PC-3 (cell line): Measurements from ENCODE around the gene RERE. TPM values are rescaled to one million over a fixed set of nuclear protein-coding genes. Genes with fewer than 3 reads are reported as not detected.

ENCODE experiments used
- ATAC-seq: fragments of 200-7000 bp; cut with Tn5 transposase; 2 replicates; pipeline ENCODE4 v1.9.1; 2020; ENCODE audit warnings: mild to moderate bottlenecking, moderate library complexity
- BruUV-seq: library from RNA; stranded (reverse); fragments of 400-500 nt; replicated peaks from 2 replicates; lab custom pipeline; 2021; lab: Mats Ljungman, UMichigan
- CTCF ChIA-PET: fragments of 300-600 bp; sonication (Branson Sonifier 250); formaldehyde crosslinking; loops from one replicate; lab custom pipeline; 2022; ENCODE audit warnings: antibody characterized with exemption; lab: Charles Lee
- POLR2A ChIA-PET: fragments of 300-600 bp; sonication (Branson Sonifier 250); formaldehyde crosslinking; loops from one replicate; lab custom pipeline; 2022; ENCODE audit warnings: antibody characterized with exemption; ENCODE audit not compliant: unreplicated experiment; lab: Charles Lee
- DNase-seq: peaks from one replicate; pipeline ENCODE4 v3.0.0-alpha.2; 2015
- H2AFZ ChIP-seq: fragments of 300-600 bp; sonication (generic); 2 replicates; pipeline ENCODE4 v1.6.0; 2016; ENCODE audit warnings: antibody characterized with exemption, low read length
- H3F3A ChIP-seq: fragments of 300-600 bp; sonication (generic); one replicate; pipeline ENCODE4 v1.6.0; 2017; ENCODE audit warnings: antibody characterized with exemption, low read length, control low read depth, mild to moderate bottlenecking; ENCODE audit not compliant: unreplicated experiment
- H3K27ac ChIP-seq: fragments of 300-600 bp; sonication (generic); 2 replicates; pipeline ENCODE4 v1.5.1; 2016; ENCODE audit warnings: mild to moderate bottlenecking, low read length
- H3K27me3 ChIP-seq: fragments of 300-600 bp; sonication (generic); 2 replicates; pipeline ENCODE4 v1.6.1; 2016; ENCODE audit warnings: low read length, mixed read lengths
- H3K36me3 ChIP-seq: fragments of 300-600 bp; sonication (generic); 2 replicates; pipeline ENCODE4 v1.6.1; 2016; ENCODE audit warnings: low read depth, mixed run types, low read length, mixed read lengths
- H3K4me1 ChIP-seq: fragments of 300-600 bp; sonication (generic); 2 replicates; pipeline ENCODE4 v1.5.1; 2016; ENCODE audit warnings: low read length; ENCODE audit not compliant: insufficient read depth
- H3K4me2 ChIP-seq: fragments of 300-600 bp; sonication (generic); 2 replicates; pipeline ENCODE4 v1.6.0; 2016; ENCODE audit warnings: low read length
- H3K4me3 ChIP-seq: fragments of 300-600 bp; sonication (generic); 2 replicates; pipeline ENCODE4 v1.5.1; 2016; ENCODE audit warnings: mild to moderate bottlenecking, low read length, mixed read lengths
- H3K79me2 ChIP-seq: fragments of 300-600 bp; sonication (generic); 2 replicates; pipeline ENCODE4 v1.6.1; 2017; ENCODE audit warnings: low read length, mixed read lengths
- H3K9ac ChIP-seq: fragments of 300-600 bp; sonication (generic); 2 replicates; pipeline ENCODE4 v1.6.0; 2016; ENCODE audit warnings: mild to moderate bottlenecking, low read length
- H3K9me2 ChIP-seq: fragments of 300-600 bp; sonication (generic); replicated peaks from 2 replicates; pipeline ENCODE4 v1.6.1; 2016; ENCODE audit warnings: mixed run types, low read length, mixed read lengths
- H3K9me3 ChIP-seq: fragments of 300-600 bp; sonication (generic); 2 replicates; pipeline ENCODE4 v1.6.1; 2016; ENCODE audit warnings: low read length, mixed read lengths
- H4K20me1 ChIP-seq: fragments of 300-600 bp; sonication (generic); 2 replicates; pipeline ENCODE4 v1.6.1; 2016; ENCODE audit warnings: low read length, mixed read lengths
- CTCF ChIP-seq: fragments of 300-600 bp; sonication (generic); conservative IDR thresholded peaks from 2 replicates; pipeline ENCODE4 v1.5.1; 2017; ENCODE audit warnings: antibody characterized with exemption, low read depth, mild to moderate bottlenecking, low read length
- EZH2 ChIP-seq: fragments of 300-600 bp; sonication (generic); IDR thresholded peaks from one replicate; pipeline ENCODE4 v1.6.1; 2017; ENCODE audit warnings: antibody characterized with exemption, mild to moderate bottlenecking, low read length; ENCODE audit not compliant: unreplicated experiment
- EZH2phosphoT487 ChIP-seq: fragments of 300-600 bp; sonication (generic); IDR thresholded peaks from 2 replicates; pipeline ENCODE4 v1.6.1; 2018; ENCODE audit warnings: mild to moderate bottlenecking, antibody characterized with exemption, low read length, borderline replicate concordance
- intact Hi-C: fragments of 100-400 bp; cut with micrococcal nuclease; formaldehyde crosslinking; loops from 2 replicates; pipeline ENCODE4 v1.9.0; 2023
- total RNA-seq: library from RNA; depleted of rRNA; stranded (reverse); fragments of >200 nt; gene quantifications from 2 replicates; pipeline ENCODE4 v1.2.3, GENCODE V29; 2014

RERE gene
- total RNA-seq, 1 experiment from 2014 or later, result 24.2 TPM

GRCh38 chr1:8365661-8366362 is 451.6 kb downstream of the RERE start:
- intact Hi-C loops, result no loop called here
- no peak for DNase-seq
- no peaks in the 10 kb centered on the region for H3K79me2 ChIP-seq
- no peak overlapping the region for H3K4me2 ChIP-seq
- H3F3A ChIP-seq, result no peaks in the 10 kb centered on the region
- H3K9me2 ChIP-seq, result no peaks in the 10 kb centered on the region
- no peaks in the 10 kb centered on the region for H3K4me1 ChIP-seq
- BruUV-seq, result no TSS peak
- no peak overlapping the region for H3K27ac ChIP-seq
- CTCF ChIA-PET, result no interaction called here
- no peaks in the 10 kb centered on the region for H3K27me3 ChIP-seq
- no peak overlapping the region for H3K9ac ChIP-seq
- POLR2A ChIA-PET, result no interaction called here
- H3K9me3 ChIP-seq, result no peaks in the 10 kb centered on the region
- TF ChIP-seq EZH2phosphoT487 (no peak), EZH2 (no peak), CTCF (no peak)
- no peak overlapping the region for H2AFZ ChIP-seq
- ATAC-seq, result no peak
- H3K36me3 ChIP-seq, result peaks cover 11% of the 10 kb centered on the region; the same call in 1 of the 2 replicates
- no peak overlapping the region for H3K4me3 ChIP-seq
- H4K20me1 ChIP-seq, result no peaks in the 10 kb centered on the region

GRCh38 chr1:8364528-8365442 is 452.7 kb downstream of the RERE start:
- Histone ChIP-seq H3K27me3 (no peaks in the 10 kb centered on the region), H3K9me3 (no peaks in the 10 kb centered on the region), H3K36me3 (peaks cover 6% of the 10 kb centered on the region; the same call in 1 of the 2 replicates), H3K9ac (no peak overlapping the region), H2AFZ (no peak overlapping the region), H3K4me1 (no peaks in the 10 kb centered on the region), H3K4me3 (no peak overlapping the region), H3K79me2 (no peaks in the 10 kb centered on the region), H3K4me2 (no peak overlapping the region), H3K9me2 (no peaks in the 10 kb centered on the region), H4K20me1 (no peaks in the 10 kb centered on the region), H3K27ac (no peak overlapping the region), H3F3A (no peaks in the 10 kb centered on the region)
- DNase-seq, result no peak
- CTCF ChIA-PET, result no interaction called here
- POLR2A ChIA-PET, result no interaction called here
- no TSS peak for BruUV-seq
- no peak for TF ChIP-seq CTCF
- no peak for TF ChIP-seq EZH2phosphoT487
- ATAC-seq, result no peak
- intact Hi-C loops, result no loop called here
